Measurements from ENCODE around the gene STAT3.
A peak's percentile ranks its signal among the peaks of the same experiment; 100 is the strongest.

Gene STAT3

GRCh38 chr17:42337442-42337841, 50.8 kb downstream of the STAT3 start:
- H3K4me3 ChIP-seq (ENCODE audit: control insufficient read depth, low read depth, low read length): no peak overlapping the region
- TF ChIP-seq, protein P1, sequence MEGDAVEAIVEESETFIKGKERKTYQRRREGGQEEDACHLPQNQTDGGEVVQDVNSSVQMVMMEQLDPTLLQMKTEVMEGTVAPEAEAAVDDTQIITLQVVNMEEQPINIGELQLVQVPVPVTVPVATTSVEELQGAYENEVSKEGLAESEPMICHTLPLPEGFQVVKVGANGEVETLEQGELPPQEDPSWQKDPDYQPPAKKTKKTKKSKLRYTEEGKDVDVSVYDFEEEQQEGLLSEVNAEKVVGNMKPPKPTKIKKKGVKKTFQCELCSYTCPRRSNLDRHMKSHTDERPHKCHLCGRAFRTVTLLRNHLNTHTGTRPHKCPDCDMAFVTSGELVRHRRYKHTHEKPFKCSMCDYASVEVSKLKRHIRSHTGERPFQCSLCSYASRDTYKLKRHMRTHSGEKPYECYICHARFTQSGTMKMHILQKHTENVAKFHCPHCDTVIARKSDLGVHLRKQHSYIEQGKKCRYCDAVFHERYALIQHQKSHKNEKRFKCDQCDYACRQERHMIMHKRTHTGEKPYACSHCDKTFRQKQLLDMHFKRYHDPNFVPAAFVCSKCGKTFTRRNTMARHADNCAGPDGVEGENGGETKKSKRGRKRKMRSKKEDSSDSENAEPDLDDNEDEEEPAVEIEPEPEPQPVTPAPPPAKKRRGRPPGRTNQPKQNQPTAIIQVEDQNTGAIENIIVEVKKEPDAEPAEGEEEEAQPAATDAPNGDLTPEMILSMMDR (IDR thresholded peaks at IDR 0.05; ENCODE audit: control insufficient read depth, insufficient read depth, low read depth, low read length, missing control alignments): no peak
- peak; percentile 96 for DNase-seq (ENCODE audit: low read depth)

DNA sequence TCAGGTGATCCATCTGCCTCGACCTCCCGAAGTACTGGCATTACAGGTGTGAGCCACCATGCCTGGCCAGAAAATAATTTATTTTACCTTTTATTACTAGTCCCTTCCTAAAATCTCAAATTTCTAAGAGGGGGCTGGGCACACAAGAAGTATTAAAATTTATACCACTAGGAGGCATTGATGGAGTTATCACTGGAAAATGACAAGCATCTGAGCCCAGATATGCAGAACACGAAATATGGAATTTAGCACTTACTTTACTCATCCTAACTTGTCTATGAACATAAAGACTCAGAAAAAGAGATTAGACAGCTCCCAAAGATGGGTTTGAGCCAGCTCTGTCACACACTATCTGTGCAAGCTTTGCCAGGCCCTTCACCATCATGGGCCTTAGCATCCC, 53.6 kb downstream of the STAT3 start:
- DNase-seq (ENCODE audit: low read depth): no peak
- no peak overlapping the region for H3K4me3 ChIP-seq (ENCODE audit: control insufficient read depth, low read depth, low read length)
- TF ChIP-seq, protein P1 (IDR thresholded peaks at IDR 0.05; ENCODE audit: control insufficient read depth, insufficient read depth, low read depth, low read length, missing control alignments): no peak

DNA sequence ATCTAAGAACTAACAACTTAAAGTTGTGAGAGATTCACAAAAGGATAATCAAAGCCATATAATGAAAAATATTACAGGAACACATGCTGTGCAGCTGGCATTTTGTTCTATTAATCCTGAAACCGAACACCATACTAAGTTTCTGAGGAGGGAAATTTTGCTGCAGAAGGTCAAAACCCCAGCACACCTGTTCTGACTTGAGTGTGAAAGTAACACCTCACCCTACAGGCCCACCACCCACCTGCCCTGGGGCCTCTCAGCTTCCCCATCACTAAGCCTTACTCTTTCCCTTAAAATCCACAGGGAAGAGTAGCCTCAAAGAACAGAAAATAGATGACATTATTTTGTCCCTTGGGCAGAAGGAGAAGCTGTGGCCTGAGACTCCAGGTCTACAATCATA, 55.2 kb downstream of the STAT3 start:
- TF ChIP-seq, protein P1 (IDR thresholded peaks at IDR 0.05; ENCODE audit: control insufficient read depth, insufficient read depth, low read depth, low read length, missing control alignments): no peak
- DNase-seq (ENCODE audit: low read depth): no peak
- no peak overlapping the region for H3K4me3 ChIP-seq (ENCODE audit: control insufficient read depth, low read depth, low read length)

DNA sequence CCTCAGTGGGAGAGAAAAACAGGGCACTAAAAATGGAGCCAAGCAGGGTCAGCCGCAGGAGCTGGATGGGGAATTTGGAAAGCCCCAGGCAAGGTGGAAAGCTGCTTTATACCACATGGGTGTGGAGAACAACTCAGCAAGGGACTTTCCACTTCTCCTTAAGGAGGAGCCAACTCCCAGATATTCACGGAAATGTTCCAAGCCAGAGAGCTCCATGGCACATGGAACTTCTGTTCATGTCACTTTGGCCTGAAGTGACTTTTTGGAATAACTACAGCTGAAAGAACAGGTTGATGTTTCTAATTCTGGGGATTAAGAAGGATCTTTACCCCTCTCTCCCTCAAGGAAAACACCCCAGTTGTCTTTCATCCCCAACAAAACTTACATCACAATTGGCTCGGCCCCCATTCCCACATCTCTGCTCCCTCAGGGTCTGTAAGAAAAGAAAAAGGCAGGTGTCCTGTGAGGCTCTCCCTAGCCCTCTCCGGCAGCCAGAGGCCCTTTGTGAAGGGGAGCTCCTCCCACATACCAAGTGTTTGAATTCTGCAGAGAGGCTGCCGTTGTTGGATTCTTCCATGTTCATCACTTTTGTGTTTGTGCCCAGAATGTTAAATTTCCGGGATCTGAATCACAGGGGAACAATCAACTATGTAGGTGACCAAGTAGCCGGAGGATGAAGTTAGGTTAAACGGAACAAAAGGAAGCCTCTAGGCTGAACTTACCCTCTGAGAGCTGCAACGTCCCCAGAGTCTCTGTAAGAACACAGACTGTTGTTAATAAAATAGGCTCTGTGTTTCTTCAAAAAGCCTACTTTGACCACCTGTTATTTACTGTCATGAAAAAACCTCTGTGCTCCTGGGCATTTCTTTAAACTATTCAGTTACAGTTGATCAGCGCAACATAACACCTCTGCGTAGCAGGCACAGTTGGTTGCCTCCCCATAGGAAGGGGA, 58.9 kb downstream of the STAT3 start:
- no peak overlapping the region for H3K4me3 ChIP-seq (ENCODE audit: control insufficient read depth, low read depth, low read length)
- no peak for DNase-seq (ENCODE audit: low read depth)
- TF ChIP-seq, protein P1 (IDR thresholded peaks at IDR 0.05; ENCODE audit: control insufficient read depth, insufficient read depth, low read depth, low read length, missing control alignments): no peak

- DNase-seq (ENCODE audit: low read depth): peak; percentile 89
- TF ChIP-seq, protein P1 (IDR thresholded peaks at IDR 0.05; ENCODE audit: control insufficient read depth, insufficient read depth, low read depth, low read length, missing control alignments): no peak
Observed at GRCh38 chr17:42325026-42325425, 63.2 kb downstream of the STAT3 start.

GRCh38 chr17:42323268-42323773, 64.9 kb downstream of the STAT3 start:
- no peak overlapping the region for H3K4me3 ChIP-seq (ENCODE audit: control insufficient read depth, low read depth, low read length)
- no peak for DNase-seq (ENCODE audit: low read depth)
- TF ChIP-seq, protein P1 (IDR thresholded peaks at IDR 0.05; ENCODE audit: control insufficient read depth, insufficient read depth, low read depth, low read length, missing control alignments): no peak

More at GRCh38 chr17:42325026-42325425, 63.2 kb downstream of the STAT3 start:
- no peak overlapping the region for H3K4me3 ChIP-seq (ENCODE audit: control insufficient read depth, low read depth, low read length)

Measured in AG09309 (cell line).